Activated T-helper 9 cell treated with anti-CD3 and anti-CD28 coated beads, Interleukin-2, amount 50 U/mL, for 16 hours (primary cell): ENCODE results near the gene RALGAPB.

Experiments used
- DNase-seq: peaks from one replicate; pipeline ENCODE4 v3.0.0-alpha.2; 2020; ENCODE audit warnings: low read depth

Gene RALGAPB

DNA sequence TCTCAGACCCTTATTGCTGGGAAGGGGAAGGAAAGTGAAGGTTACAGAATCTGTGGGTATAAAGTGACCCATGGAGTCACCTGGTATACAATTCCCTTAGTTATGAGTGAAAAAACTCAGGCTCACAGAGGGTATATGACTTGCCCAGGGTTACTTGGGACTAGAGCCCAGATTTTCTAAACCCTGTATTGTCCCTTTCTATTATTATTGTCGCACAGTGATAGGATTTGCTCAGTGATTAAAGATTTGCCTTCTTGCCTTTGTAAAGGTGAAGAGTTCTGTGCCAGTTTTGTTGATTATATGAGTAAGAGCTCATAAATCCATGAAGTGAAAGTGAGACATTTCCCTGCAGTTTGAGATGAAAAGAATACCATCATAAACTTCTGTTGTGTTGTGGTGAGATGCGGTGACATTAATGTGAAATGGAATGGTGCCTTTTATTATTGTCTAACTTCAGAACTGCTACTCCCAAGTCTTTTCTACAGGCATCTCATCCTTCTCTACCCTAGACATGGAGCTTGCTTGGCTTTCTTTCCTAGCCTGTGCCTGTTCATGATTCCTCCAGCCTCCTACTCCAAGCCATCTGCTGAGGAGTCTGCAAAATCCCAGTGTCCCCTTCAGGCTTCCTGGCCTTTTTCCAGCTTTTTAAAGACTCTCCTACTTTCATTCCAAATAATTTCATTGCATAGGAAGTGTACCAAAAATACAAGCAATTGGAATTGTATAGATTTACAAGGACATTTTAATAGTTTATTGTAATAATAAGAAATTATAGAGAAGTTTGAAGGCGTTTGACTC, 74.8 kb downstream of the RALGAPB start:
- DNase-seq: no peak

- no peak for DNase-seq
Measured at GRCh38 chr20:38548356-38549083, 75.9 kb downstream of the RALGAPB start.

DNA sequence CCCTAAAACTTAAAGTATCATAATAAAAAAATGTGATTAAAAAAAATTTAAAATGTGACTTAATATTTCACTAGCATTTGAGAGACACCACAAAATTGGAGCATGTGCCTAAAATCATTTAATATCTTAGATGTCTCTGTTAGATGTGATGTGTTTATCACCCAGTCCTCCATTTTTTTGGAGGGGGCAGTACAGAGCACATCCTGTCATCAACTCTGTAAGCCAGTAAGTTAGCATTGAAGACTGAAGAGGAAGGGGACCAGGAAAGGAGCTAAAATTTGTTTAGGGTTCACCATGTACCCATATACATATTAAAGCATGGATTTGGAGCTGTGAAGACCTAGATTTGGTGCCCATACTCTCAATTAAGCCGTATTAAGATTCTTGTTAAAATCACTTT, 77.6 kb downstream of the RALGAPB start:
- DNase-seq: no peak

GRCh38 chr20:38551056-38551626, 78.5 kb downstream of the RALGAPB start:
- DNase-seq: no peak

DNA sequence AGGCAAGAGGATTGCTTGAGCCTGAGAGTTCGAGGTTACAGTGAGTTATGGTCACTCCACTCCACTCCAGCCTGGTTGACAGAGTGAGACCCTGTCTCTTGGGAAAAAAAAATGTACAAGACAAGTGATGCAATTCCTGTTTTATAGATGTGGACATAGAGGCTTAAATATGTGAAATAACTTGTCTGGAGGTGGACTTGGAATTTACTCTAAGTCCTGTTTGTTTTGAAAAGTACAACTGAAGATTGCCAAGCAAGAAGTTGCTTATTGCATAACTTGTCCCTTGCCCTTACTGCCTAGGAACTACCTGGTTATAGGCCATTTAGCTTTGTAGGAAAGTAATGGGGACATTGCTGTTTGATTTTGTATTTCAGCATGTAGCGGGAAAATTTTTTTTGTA, 82.3 kb downstream of the RALGAPB start:
- DNase-seq: no peak

GRCh38 chr20:38555395-38555794, 82.8 kb downstream of the RALGAPB start:
- no peak for DNase-seq

DNA sequence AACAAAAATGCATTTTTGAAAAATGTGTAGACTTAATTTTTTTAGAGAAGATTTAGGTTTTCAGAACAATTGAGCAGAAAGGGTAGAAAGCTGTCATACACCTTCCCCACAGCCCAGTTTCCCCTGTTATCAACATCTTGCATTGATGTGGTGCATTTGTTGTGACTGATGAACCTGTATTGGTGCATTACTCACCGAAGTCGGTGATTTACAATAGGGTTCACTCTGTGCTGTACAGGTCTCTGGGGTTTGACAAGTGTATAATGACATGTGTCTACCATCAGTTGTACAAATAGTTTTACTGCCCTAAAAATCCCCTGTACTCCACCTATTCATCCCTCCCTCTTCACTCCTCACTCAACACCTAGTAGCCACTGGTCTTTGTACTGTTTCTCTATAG, 84.5 kb downstream of the RALGAPB start:
- DNase-seq: no peak

DNA sequence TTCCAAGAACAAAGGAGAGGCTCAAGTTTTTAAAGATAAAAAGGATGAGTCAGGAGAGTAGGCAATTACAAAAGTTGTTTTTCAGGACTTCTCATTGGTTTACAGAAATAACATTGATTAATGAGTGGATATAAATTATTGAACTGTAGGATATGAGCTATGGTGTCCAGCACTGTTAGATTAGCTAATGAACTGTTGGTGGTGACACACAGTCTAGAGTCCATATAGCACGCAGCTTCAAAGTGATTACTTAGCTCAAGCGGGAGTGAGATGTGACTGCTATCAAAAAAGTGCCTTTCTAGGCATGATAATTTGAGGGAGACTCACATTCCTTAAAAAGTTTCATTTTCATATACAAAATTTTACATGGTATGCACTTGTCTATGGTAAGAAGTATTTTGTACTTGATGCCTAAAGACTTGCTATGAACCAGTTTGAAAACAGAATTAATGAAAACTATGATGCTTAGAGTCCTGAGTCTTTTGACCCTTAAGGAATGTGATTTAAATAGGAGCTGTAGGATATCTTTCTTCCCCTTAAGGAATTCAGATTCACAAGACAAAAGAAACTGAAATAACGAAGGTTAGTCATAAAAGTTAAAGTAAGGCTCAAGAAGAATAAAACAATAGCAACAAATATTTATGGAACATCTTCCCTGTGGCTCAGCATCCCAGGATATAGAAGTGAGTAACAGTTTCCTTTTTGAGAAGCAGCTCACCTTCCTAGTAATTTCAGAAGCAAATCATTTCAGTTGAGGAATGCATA, 86.1 kb downstream of the RALGAPB start:
- DNase-seq: no peak

DNA sequence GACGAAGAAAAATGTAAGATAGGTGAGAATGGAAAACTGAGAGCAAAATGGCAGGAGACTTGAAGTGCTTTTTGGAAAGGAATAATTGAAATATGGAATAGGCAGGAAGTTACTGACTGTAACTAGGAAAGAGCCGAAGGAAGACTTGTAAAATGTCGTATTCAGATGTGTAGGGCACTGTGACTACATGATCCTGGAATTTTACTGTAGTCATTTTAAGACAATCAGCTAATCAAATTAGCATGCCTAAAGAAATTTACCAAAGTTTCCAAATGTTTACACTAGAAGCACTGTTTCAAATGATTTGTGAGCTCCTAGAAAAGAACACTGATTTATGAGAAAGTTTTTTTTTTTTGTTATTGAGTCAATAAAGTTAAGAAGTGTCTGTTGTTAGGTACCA, 87.1 kb downstream of the RALGAPB start:
- no peak for DNase-seq

GRCh38 chr20:38563802-38564431, 91.3 kb downstream of the RALGAPB start:
- DNase-seq: no peak

DNA sequence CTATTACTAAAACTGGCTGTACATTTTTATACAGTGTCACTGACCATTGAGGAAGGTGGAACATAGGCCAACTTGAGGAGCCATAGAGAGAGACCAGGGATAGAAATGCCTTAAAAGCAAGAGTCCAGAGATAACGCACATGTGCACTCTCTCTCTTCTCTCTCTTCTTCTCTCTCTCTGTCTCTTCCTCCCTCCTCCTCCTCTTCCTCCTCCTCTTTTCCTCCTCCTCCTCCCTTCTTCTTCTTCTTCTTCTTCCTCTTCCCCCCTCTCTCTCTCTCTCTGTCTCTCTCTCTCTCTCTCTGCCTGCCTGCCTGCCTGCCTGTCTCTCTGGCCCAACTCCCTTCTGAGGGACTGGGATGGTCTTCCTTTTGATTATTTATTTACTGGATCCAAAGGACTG, 92.0 kb downstream of the RALGAPB start:
- DNase-seq: no peak

GRCh38 chr20:38566036-38566598, 93.5 kb downstream of the RALGAPB start:
- DNase-seq: no peak

GRCh38 chr20:38569747-38570525, 97.3 kb downstream of the RALGAPB start:
- DNase-seq: no peak

DNA sequence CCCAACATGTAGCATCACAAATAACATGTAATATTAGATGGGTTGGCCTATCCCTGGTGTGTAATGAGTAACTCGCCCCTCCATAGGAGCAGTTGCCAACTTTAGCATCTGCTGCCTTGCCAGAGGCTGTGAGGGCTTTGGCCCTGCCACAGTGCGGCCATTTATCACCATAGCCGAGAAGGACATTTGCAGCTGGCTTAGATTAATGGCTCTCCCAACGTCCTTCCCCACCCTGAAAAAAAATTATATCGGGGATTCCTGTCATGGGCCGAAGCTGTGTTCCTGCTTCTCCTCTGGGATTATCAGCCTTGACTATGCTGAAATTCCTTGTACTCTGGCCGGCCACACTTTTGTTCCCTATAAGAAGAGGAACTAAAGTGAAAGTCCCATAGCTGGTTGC, 100.8 kb downstream of the RALGAPB start:
- no peak for DNase-seq

DNA sequence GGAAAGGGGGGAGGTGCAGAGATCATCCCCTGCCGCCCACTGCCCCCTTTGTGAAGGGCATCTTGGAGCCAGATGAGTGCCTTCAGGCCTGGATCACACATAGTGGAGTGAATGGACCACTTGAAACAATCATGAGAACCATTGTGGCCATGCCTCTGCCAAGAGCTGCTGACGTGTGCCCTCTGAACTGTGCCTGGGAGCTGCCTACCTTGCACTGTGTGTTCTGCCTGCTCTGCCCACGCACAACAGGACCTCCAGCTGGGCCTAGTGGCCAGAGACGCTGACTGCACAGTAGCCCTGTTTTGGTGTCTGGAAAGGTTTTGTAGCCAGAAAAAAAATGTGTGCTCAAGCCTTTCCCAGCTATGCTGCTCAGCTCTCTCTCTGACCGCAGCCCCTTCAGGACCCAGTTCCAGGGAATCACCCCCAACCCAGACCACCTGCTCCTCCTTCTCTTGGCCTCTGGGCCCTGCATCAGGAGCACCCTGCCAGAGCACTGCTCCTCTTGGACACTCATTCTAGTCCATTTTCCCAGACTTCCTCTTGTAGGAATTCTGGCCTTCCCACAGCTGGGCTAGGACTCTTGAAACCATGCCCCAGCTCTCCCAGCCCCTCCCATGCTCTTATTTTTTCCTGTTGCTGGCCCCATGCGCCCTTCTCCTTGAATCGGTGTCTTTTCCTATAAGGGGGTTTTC, 106.7 kb downstream of the RALGAPB start:
- no peak for DNase-seq

- no peak for DNase-seq
Measured at GRCh38 chr20:38579921-38580320, 107.3 kb downstream of the RALGAPB start.

DNA sequence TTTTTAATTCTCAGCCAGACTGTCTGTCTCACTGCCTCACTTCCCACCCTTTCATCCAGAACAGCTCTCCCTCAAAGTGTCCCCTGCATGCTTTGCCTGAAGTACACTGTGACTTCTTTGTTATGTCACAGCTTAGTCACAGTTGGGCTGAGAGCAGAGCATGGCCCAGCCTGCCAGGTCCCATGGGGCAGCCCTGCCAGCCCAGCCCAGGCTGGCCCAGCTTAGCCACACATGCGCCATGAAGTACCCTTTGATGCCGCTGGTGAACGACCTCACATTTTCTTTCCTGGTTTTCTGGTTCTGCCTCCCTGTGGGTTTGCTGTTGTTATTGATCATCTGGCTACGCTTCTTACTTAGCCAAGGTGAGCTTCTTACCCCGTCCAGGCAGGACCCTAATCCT, 108.4 kb downstream of the RALGAPB start, which contains the start of gene ADIG:
ADIG (plus strand) TSS at position 185 of the 400 bp plus-strand sequence; CDS start at position 239, 54 bp downstream.
- no peak for DNase-seq

- DNase-seq: no peak
Measured at GRCh38 chr20:38581830-38582358, 109.3 kb downstream of the RALGAPB start.

DNA sequence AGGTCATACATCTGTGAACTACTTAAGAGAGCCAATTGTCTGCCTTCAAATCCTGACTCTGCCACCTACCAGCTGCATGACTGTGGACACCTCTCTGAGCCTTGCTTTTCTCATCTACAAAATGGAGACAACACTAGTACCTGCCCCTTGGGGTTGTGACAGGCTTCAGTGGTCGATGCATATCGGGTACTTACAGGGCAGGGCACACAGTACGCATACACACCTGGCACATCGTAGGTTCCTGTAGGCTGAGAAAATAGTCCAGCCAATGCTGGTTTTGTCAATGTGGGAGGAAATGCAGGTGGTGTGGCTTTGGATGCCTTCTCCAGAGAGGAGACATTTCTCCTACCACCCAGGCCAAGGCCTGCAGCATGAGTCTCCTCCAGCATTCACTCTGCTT, 110.7 kb downstream of the RALGAPB start:
- no peak for DNase-seq
